Muscle of leg (tissue), 11 donors: ENCODE measurements around the gene PKN3. TPM values are rescaled to one million over a fixed set of nuclear protein-coding genes. Genes with fewer than 3 reads are reported as not detected.

Source experiments
- DNase-seq: peaks from one replicate; pipeline ENCODE4 v3.0.0; 2013
- H3K27ac ChIP-seq: one replicate; pipeline ENCODE4 v1.5.1; 2013; ENCODE audit warnings: mild to moderate bottlenecking, low read length, control low read depth
- H3K27me3 ChIP-seq: one replicate; pipeline ENCODE4 v1.6.1; 2013; ENCODE audit warnings: low read length; ENCODE audit not compliant: control insufficient read depth, insufficient read depth
- H3K36me3 ChIP-seq: one replicate; pipeline ENCODE4 v1.6.1; 2013; ENCODE audit warnings: low read length; ENCODE audit not compliant: control insufficient read depth, insufficient read depth
- H3K4me1 ChIP-seq: one replicate; pipeline ENCODE4 v1.6.1; 2013; ENCODE audit warnings: low read length; ENCODE audit not compliant: control insufficient read depth, insufficient read depth
- H3K4me3 ChIP-seq: one replicate; pipeline ENCODE4 v1.5.1; 2013; ENCODE audit warnings: low read length, control low read depth
- H3K9me3 ChIP-seq: replicated peaks from 2 replicates; pipeline ENCODE4 v1.6.1; 2013; ENCODE audit warnings: low read depth, low read length; ENCODE audit not compliant: control insufficient read depth
- WGBS: methylation state at CpG from one replicate; pipeline ENCODE4 v1.1.5; 2013; ENCODE audit warnings: missing lambda C conversion rate; ENCODE audit not compliant: insufficient coverage; 5-methylcytosine and 5-hydroxymethylcytosine counted together
- polyA plus RNA-seq, 8 donors: library from polyadenylated mRNA; unstranded; fragments of 120-200 nt; gene quantifications; one replicate each; pipeline versions ENCODE4 v1.2.1 to v1.2.3, GENCODE V29; 2013; ENCODE audit warnings: inconsistent platforms in 1 of 8, low replicate concordance in 1 of 8; ENCODE audit not compliant: insufficient read length in 8 of 8, insufficient read depth in 1 of 8
- total RNA-seq: library from RNA; stranded (reverse); fragments of 120-200 nt; gene quantifications from one replicate; pipeline ENCODE4 v1.2.4, GENCODE V29; 2013

PKN3 gene
- total and polyA plus RNA-seq, 9 donors: 2.9 to 11.0 (median 8.6) TPM

DNA sequence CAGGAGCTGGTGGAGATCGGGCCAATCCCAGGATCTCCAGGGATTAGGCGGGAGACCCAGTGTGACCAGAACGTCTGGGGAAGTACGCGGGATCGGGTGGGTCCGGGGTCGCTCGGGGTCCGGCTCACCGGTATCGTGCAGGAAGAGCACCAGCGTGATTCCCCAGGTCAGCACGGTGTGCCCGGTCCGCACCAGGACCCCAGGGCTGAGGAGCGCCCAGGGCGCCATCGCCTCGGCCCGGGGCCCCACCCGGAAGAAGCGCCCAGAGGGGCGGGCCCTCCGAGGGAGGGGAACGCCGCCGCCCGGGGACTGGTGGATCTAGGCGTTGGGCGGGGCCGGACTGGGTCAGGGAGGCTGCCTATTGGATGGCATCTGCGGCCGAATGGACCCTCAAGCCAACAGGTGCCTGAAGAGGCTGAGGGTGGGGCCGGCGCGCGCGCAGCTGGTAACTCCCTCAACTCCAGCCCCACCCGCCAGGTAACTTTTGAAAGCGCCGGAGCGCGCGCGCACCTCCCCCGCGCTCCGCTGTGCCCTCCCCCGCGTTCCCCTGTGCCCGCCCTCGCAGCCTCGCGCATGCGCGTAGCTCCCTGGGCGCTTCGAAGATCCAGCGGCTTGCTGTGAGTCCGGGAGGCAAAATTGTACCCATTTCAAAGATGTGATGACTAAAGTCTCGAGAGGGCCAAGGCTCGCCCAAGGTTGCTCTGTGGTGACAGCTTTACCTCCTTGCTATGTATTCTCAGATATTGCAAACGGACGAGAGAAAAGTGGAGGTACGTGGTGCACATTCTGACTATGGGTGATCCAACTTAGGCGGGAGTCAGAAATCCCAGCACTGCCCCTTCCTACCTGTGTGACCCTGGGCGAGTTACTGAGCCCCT is 21.8 kb downstream of the PKN3 start, which contains the start of gene ZDHHC12:
TSS of gene ZDHHC12 (minus strand) at position 262 of the 878 bp plus-strand sequence. CDS start at position 228, 34 bp downstream.
- no peaks in the 10 kb centered on the region for H3K27me3 ChIP-seq
- H3K4me1 ChIP-seq: peaks cover 15% of the 10 kb centered on the region
- H3K4me3 ChIP-seq: peak within 1 kb of the TSS; percentile 66
- peak; percentile 92 for DNase-seq
- under 1% methylated on average over 63 of the region's 68 CpGs for WGBS
- peak within 1 kb of the TSS; percentile 51 for H3K27ac ChIP-seq
- no peaks in the 10 kb centered on the region for H3K9me3 ChIP-seq
- H3K36me3 ChIP-seq: peaks cover 14% of the 10 kb centered on the region

DNA sequence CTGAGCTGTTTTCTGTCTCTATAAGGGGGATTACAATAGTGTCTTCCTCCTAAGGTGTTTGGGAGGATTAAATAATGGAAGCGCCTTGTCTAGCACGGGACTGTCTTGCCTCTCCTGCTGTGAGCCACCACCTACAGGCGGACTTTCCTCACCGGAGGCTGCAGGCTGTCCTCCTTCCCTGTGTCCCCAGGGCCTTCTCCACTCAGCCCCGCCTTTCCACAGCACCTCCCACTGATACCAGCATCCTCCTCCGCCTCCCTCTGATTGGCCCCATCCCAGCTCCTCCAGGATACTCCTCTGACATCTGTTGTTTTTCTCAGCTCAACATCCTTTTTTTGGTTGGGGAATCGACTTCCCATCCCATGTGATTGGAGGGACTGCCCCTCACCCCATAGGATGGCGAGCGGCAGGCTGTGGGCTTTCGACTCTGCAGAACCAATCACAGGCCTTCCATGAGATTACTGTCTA is 22.5 kb downstream of the PKN3 start:
- no peak overlapping the region for H3K27ac ChIP-seq
- peak; percentile 74 for DNase-seq
- 11% methylated on average over 5 of the region's 10 CpGs for WGBS

DNA sequence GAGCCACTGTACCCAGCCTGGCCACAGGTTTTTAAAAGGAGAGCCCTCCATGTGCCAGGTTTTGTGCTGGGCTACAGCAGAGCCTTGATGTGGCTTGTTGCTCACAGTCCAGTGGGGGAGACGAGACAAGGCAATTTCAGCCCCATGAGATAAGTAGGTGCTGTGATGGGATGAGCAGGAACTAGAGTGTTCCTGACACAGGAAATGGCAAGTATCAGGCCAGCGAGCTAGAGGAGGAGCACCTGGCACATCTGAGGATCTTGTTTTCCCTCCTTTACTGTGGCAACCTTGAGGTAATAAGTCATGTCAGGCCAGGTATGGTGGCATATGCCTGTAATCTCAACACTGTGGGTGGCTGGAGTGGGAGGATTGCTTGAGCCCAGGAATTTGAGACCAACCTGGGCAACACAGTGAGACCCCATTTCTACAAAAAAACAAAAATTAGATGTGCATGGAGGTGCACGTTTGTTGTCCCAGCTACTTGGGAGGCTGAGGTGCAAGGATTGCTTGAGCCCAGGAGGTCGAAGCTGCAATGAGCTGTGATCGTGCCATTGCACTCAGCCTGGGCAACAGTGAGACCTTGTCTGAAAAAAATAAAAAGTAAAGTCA is 25.4 kb downstream of the PKN3 start:
- 67% methylated on average over 4 of the region's 5 CpGs for WGBS

More for the DNA sequence above, 22.5 kb downstream of the PKN3 start:
- peak overlapping the region; percentile 66 for H3K4me3 ChIP-seq
- no peaks in the 10 kb centered on the region for H3K9me3 ChIP-seq
- H3K4me1 ChIP-seq: peaks cover 15% of the 10 kb centered on the region
- H3K36me3 ChIP-seq: peaks cover 11% of the 10 kb centered on the region
- no peaks in the 10 kb centered on the region for H3K27me3 ChIP-seq

DNA sequence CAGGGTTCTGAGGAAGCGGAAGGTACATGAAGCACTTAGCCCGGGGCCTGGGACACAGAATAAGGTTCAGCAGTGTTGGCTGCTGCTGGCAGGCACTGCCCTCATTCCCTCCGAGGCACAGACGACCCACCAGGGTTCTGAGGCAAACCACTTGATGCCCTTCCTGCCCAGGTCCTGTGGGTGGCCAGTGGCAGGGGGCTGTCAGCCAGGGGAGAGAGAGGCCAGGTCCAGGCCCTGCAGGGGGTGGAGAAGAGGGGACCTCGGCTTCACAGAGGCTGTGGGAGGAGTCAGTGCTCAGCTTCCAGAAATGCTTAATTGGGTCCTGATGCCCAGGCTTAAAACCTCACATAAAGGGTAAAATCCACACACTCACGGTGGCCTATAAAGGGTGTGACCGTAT is 26.0 kb downstream of the PKN3 start:
- peaks cover 29% of the 10 kb centered on the region for H3K36me3 ChIP-seq
- H3K4me1 ChIP-seq: peaks cover 14% of the 10 kb centered on the region
- no peak overlapping the region for H3K27ac ChIP-seq
- no peak overlapping the region for H3K4me3 ChIP-seq
- WGBS: 56% methylated on average over 6 of the region's 7 CpGs
- no peaks in the 10 kb centered on the region for H3K27me3 ChIP-seq
- no peaks in the 10 kb centered on the region for H3K9me3 ChIP-seq
- DNase-seq: no peak

More for the DNA sequence above, 25.4 kb downstream of the PKN3 start:
- H3K9me3 ChIP-seq: no peaks in the 10 kb centered on the region
- H3K4me1 ChIP-seq: peaks cover 15% of the 10 kb centered on the region
- no peaks in the 10 kb centered on the region for H3K27me3 ChIP-seq
- no peak for DNase-seq
- H3K36me3 ChIP-seq: peaks cover 24% of the 10 kb centered on the region
- no peak overlapping the region for H3K4me3 ChIP-seq
- no peak overlapping the region for H3K27ac ChIP-seq

DNA sequence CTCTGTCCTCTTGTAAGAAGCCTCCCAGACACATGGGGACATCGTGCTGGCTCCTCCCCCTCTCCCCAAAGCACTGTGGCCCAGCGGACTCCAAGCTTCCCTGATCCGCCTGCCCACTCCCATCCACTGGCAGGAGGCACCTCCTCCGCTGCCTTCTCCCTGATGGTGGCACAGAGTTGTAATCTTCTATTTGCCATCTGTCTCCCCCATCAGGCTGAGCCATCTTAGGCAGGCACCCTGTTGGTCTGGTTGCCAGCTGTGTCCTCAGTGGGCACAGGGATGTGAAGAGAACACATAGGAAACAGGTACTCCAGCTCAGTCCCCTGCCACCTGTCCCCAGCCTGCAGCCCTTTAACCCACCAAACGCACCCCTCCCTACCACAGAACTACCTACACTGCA is 27.0 kb downstream of the PKN3 start:
- no peak for DNase-seq
- no peak overlapping the region for H3K4me3 ChIP-seq
- no peaks in the 10 kb centered on the region for H3K9me3 ChIP-seq
- H3K4me1 ChIP-seq: peaks cover 11% of the 10 kb centered on the region
- no peak overlapping the region for H3K27ac ChIP-seq
- peaks cover 31% of the 10 kb centered on the region for H3K36me3 ChIP-seq
- no peaks in the 10 kb centered on the region for H3K27me3 ChIP-seq
- WGBS: 33% methylated on average over 3 of the region's 5 CpGs

DNA sequence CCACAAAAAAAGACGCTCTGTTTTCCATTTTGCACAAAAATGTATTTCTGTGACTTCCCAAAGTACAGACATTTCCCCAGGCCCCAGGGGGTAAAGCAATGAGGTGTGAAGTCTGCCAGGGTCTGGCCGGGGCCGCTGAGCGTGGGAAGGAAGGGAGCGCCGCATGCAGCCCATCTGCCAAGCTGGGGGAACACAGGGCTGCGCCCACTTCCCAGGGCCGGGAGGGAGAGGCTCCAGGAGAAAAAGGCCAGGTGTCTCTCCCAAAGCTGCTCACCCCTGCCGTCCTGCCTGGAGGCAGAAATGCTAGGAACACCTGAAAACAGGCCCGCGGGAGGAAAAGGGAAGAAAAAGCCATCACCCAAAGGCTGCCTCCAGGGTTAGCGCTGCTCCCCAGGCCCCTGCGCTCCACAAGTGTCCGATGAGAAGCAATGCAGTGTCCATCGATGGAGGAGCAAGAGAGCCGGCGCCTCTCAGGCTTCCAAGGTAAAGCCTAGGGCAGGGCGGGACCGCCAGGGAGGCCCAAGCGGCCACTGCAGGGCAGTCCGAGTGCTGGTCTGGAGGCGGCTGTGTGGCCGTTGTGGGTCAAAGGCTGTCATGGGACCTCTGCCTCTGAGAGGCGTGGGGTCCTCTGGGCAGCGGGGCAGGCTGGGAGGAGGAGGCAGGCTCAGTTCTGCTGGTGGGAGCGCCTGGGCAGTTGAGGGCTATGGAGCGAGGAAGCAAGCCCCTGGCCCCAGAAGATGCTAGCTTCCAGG is 27.6 kb downstream of the PKN3 start:
- H3K27me3 ChIP-seq: no peaks in the 10 kb centered on the region
- WGBS: 77% methylated on average over 24 of the region's 27 CpGs
- H3K36me3 ChIP-seq: peaks cover 37% of the 10 kb centered on the region
- H3K4me3 ChIP-seq: no peak overlapping the region
- no peak for DNase-seq
- H3K27ac ChIP-seq: no peak overlapping the region
- H3K9me3 ChIP-seq: no peaks in the 10 kb centered on the region
- peaks cover 4% of the 10 kb centered on the region for H3K4me1 ChIP-seq

DNA sequence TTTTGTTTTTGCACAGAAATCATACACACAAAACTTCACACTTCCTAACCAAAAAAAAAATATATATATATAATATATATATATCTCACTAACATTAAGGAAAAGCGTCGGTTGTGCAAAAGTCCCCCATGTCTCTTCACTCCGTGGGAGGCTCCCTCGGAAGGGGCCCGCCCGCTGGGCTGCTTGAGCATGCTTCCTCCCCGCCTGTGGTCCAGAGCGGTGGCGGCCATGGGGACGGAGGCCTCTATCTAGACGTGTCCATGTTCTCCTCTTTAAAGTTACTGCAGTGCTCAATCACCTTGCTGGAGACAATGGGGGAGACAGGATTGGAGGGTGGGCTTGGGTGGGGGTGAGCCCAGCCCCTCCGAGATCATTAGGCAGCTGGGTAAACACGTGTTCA is 28.8 kb downstream of the PKN3 start:
- no peak overlapping the region for H3K4me3 ChIP-seq
- no peak overlapping the region for H3K27ac ChIP-seq
- peaks cover 41% of the 10 kb centered on the region for H3K36me3 ChIP-seq
- no peak for DNase-seq
- 74% methylated on average over 10 of the region's 13 CpGs for WGBS
- H3K27me3 ChIP-seq: no peaks in the 10 kb centered on the region
- H3K9me3 ChIP-seq: no peaks in the 10 kb centered on the region
- H3K4me1 ChIP-seq: peaks cover 8% of the 10 kb centered on the region

DNA sequence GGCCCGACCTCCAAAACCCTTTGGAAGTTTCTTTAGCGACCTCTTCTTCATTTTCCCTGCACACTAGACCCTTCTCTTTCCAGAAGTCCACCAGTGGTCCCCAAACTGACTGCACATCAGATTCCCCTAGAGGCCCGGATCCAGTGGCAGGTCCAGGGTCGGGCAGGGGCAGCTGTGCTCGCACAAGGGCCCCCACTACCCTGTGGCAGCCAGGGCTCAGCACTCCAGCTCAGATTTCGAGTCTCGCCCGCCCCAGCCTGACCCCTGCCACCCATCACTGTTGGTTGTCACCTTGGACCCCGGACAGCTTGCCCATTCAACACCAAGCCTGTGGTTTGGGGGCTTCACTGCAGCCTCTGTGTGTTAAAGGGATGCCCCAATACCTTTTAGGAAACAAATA is 29.4 kb downstream of the PKN3 start:
- DNase-seq: no peak
- no peak overlapping the region for H3K27ac ChIP-seq
- H3K36me3 ChIP-seq: peaks cover 41% of the 10 kb centered on the region
- no peak overlapping the region for H3K4me3 ChIP-seq
- H3K9me3 ChIP-seq: no peaks in the 10 kb centered on the region
- peaks cover 8% of the 10 kb centered on the region for H3K4me1 ChIP-seq
- no peaks in the 10 kb centered on the region for H3K27me3 ChIP-seq
- 76% methylated on average over 7 of the region's 9 CpGs for WGBS

DNA sequence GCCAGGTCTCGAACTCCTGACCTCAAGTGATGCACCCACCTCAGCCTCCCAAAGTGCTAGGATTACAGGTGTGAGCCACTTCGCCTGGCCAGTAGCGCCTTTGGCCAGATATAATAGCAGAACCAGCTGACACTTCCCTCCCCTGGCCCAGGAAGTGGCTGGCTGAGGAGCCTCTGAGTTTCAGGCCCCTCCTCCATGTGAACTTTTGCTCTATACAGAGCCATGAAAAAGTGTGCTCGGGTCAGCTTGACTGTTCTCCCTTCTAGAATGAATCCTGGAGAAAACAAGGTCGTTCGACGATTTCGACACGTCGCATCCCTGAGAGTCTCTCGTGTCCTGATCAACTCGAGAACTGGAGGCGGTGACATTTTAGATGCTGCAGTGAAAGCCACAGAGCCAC is 30.3 kb downstream of the PKN3 start:
- Histone ChIP-seq H3K27ac (no peak overlapping the region), H3K4me3 (no peak overlapping the region), H3K4me1 (peaks cover 8% of the 10 kb centered on the region), H3K27me3 (no peaks in the 10 kb centered on the region), H3K9me3 (no peaks in the 10 kb centered on the region), H3K36me3 (peaks cover 46% of the 10 kb centered on the region)
- no peak for DNase-seq
- 89% methylated on average over 11 of the region's 13 CpGs for whole genome bisulfite sequencing

DNA sequence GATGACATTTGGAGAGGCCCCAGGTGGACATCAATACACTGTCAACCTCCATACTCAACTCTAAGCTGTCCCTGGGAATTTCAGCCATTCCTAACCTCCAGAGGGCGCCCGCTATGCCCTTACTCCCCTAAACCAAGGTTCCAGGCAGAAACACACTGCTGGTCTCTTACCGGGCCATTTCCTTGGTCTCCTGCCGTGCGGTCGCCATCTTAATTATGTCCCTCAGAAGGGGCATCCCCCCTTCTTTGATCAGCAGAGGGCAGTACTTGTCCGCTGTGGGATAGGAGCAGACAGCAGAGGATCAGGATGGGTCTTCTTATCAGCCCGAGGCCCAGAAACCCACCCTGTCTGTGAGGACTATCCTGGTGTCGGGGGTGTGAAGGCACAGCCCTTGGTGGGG is 31.0 kb downstream of the PKN3 start:
- H3K27ac ChIP-seq: no peak overlapping the region

More for the DNA sequence above, 31.0 kb downstream of the PKN3 start:
- WGBS: 3% methylated on average over 5 of the region's 9 CpGs
- peak; percentile 79 for DNase-seq
- Histone ChIP-seq H3K27me3 (no peaks in the 10 kb centered on the region), H3K9me3 (no peaks in the 10 kb centered on the region), H3K4me1 (peaks cover 8% of the 10 kb centered on the region), H3K4me3 (no peak overlapping the region), H3K36me3 (peaks cover 47% of the 10 kb centered on the region)
